ENCODE data around the gene OR6J1.

GRCh38 chr14:22598099-22598895, 45.9 kb downstream of the OR6J1 start, which contains the start of gene ABHD4:
- TF ChIP-seq CTCF (IDR thresholded peaks at IDR 0.05), result no peak
- TF ChIP-seq POLR2A (IDR thresholded peaks at IDR 0.05), result peak; percentile 74 to 88 (median 86)

Data from body of pancreas (tissue), 4 donors.